Endodermal cell (in vitro differentiated cells): ENCODE data around the gene DCDC2. TPM values are rescaled to one million over a fixed set of nuclear protein-coding genes. Genes with fewer than 3 reads are reported as not detected.

Experiments used
- DNase-seq: peaks from one replicate; pipeline ENCODE4 v3.0.0-alpha.2; 2017
- H3K27ac ChIP-seq: 2 replicates; pipeline ENCODE4 v1.5.1; 2013; ENCODE audit warnings: mild to moderate bottlenecking, low read depth, low read length, moderate library complexity
- H3K27me3 ChIP-seq: 2 replicates; pipeline ENCODE4 v1.6.1; 2013; ENCODE audit warnings: mild to moderate bottlenecking, low read length, moderate library complexity; ENCODE audit not compliant: insufficient read depth, control insufficient read depth, poor library complexity, severe bottlenecking
- H3K36me3 ChIP-seq: 2 replicates; pipeline ENCODE4 v1.7.0; 2013; ENCODE audit warnings: mild to moderate bottlenecking, low read length, moderate library complexity; ENCODE audit not compliant: control insufficient read depth, insufficient read depth
- H3K4me1 ChIP-seq: one replicate; pipeline ENCODE4 v1.7.0; 2013; ENCODE audit warnings: low read length; ENCODE audit not compliant: control insufficient read depth, insufficient read depth
- H3K4me3 ChIP-seq: 2 replicates; pipeline ENCODE4 v1.5.1; 2013; ENCODE audit warnings: mild to moderate bottlenecking, low read length, moderate library complexity
- H3K9ac ChIP-seq: 2 replicates; pipeline ENCODE4 v1.6.1; 2013; ENCODE audit warnings: mild to moderate bottlenecking, low read length, moderate library complexity; ENCODE audit not compliant: poor library complexity, severe bottlenecking; ENCODE audit errors: extremely low read depth
- H3K9me3 ChIP-seq: 2 replicates; pipeline ENCODE4 v1.6.1; 2013; ENCODE audit warnings: mild to moderate bottlenecking, low read length, moderate library complexity; ENCODE audit not compliant: control insufficient read depth
- H3K27ac Mint-ChIP-seq: 2 replicates; pipeline ENCODE4 v1.8.0; 2020; ENCODE audit warnings: mixed read lengths
- H3K27me3 Mint-ChIP-seq: 2 replicates; pipeline ENCODE4 v1.8.0; 2021; ENCODE audit warnings: mild to moderate bottlenecking, mixed read lengths; ENCODE audit not compliant: insufficient read depth
- H3K36me3 Mint-ChIP-seq: 2 replicates; pipeline ENCODE4 v1.8.0; 2020; ENCODE audit warnings: low read depth, mixed read lengths
- H3K4me1 Mint-ChIP-seq: 2 replicates; pipeline ENCODE4 v1.8.0; 2020; ENCODE audit warnings: mixed read lengths
- H3K4me3 Mint-ChIP-seq: 2 replicates; pipeline ENCODE4 v1.8.0; 2020; ENCODE audit warnings: mild to moderate bottlenecking, moderate library complexity, mixed read lengths
- H3K9me3 Mint-ChIP-seq: 2 replicates; pipeline ENCODE4 v1.8.0; 2020; ENCODE audit warnings: mild to moderate bottlenecking, mixed read lengths
- WGBS, 2 experiments: methylation state at CpG; one replicate each; pipeline versions ENCODE4 v1.1.5 to v1.1.7; 2013; ENCODE audit warnings: missing lambda C conversion rate in 2 of 2, mixed read lengths in 1 of 2; ENCODE audit not compliant: insufficient coverage in 1 of 2, insufficient read length in 1 of 2; 5-methylcytosine and 5-hydroxymethylcytosine counted together
- total RNA-seq, 2 donors: library from RNA; stranded (reverse); fragmentation: NEBNext Ultra II Directional in 1 of 2; extraction: Animal tissue kit (Norgen Biotek cat#: 25700) in 1 of 2; gene quantifications; 2 replicates in 1 of 2; 3 replicates in 1 of 2; pipeline ENCODE4 v1.2.1, GENCODE V29; 2021
- TF ChIP-seq, protein P1 (sequence below): fragments of 200-600 bp; sonication (generic); conservative IDR thresholded peaks from 2 replicates; pipeline ENCODE4 v1.5.0; 2021; ENCODE audit warnings: antibody characterized with exemption, mild to moderate bottlenecking

The DCDC2 gene
- total RNA-seq, 2 donors from 2014 or later = 0.49 to 1.4 TPM

DNA sequence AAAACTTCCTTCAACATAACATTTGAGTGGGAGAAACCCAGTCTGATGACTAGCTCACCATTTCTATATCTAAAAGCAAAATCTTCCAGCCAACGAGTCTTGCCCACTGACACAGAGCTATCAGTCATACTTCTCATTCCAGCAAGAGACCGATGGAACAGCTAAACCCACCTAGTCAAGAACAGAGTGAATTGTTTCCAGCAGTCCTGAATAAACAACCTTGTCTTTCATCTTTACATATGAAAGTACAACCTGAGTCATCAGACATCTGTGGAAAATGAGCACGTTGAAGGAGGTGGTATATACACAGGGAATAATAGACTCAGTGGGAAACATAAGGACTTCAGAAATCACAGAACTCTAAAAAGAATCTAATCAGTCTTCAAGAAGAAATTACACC is 208.0 kb downstream of the DCDC2 start:
- H3K36me3 ChIP-seq = no peaks in the 10 kb centered on the region
- no peak overlapping the region for H3K27ac ChIP-seq
- Mint-ChIP-seq H3K36me3 (no peaks in the 10 kb centered on the region), H3K4me3 (no peak overlapping the region), H3K27ac (no peak overlapping the region), H3K9me3 (peaks cover 4% of the 10 kb centered on the region), H3K4me1 (peaks cover 12% of the 10 kb centered on the region), H3K27me3 (no peaks in the 10 kb centered on the region)
- H3K9me3 ChIP-seq = no peaks in the 10 kb centered on the region
- no peaks in the 10 kb centered on the region for H3K4me1 ChIP-seq
- WGBS, 2 experiments = 57 to 84% methylated on average over 1 to 3 of the region's 3 CpGs
- TF ChIP-seq, protein P1, sequence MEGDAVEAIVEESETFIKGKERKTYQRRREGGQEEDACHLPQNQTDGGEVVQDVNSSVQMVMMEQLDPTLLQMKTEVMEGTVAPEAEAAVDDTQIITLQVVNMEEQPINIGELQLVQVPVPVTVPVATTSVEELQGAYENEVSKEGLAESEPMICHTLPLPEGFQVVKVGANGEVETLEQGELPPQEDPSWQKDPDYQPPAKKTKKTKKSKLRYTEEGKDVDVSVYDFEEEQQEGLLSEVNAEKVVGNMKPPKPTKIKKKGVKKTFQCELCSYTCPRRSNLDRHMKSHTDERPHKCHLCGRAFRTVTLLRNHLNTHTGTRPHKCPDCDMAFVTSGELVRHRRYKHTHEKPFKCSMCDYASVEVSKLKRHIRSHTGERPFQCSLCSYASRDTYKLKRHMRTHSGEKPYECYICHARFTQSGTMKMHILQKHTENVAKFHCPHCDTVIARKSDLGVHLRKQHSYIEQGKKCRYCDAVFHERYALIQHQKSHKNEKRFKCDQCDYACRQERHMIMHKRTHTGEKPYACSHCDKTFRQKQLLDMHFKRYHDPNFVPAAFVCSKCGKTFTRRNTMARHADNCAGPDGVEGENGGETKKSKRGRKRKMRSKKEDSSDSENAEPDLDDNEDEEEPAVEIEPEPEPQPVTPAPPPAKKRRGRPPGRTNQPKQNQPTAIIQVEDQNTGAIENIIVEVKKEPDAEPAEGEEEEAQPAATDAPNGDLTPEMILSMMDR = no peak
- no peak overlapping the region for H3K4me3 ChIP-seq
- H3K9ac ChIP-seq = no peak overlapping the region
- H3K27me3 ChIP-seq = no peaks in the 10 kb centered on the region
- no peak for DNase-seq

DNA sequence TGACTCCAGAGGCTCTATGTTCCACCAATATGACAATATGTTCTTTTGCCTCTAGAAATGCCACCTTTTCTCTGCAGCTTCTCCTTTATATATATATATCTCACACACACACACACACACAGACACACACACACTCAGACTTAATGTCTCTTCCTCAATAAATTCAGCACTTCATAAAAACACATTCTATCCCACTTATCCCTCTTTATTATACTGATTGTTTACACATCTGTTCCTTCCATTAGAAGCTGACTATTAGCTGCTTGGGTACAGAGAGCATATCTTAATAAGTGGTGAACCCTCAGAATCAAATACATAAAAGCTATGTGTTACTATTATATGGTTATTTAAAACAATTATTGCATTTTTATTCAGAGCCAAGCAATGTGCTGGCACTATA is 208.6 kb downstream of the DCDC2 start:
- no peaks in the 10 kb centered on the region for H3K4me1 ChIP-seq
- no peak overlapping the region for H3K27ac ChIP-seq
- no peaks in the 10 kb centered on the region for H3K36me3 Mint-ChIP-seq
- no peak overlapping the region for H3K27ac Mint-ChIP-seq
- H3K9ac ChIP-seq = no peak overlapping the region
- H3K9me3 ChIP-seq = no peaks in the 10 kb centered on the region
- H3K27me3 ChIP-seq = no peaks in the 10 kb centered on the region
- no peak for DNase-seq
- TF ChIP-seq, protein P1 = no peak
- H3K9me3 Mint-ChIP-seq = peaks cover 4% of the 10 kb centered on the region
- H3K27me3 Mint-ChIP-seq = no peaks in the 10 kb centered on the region
- peaks cover 12% of the 10 kb centered on the region for H3K4me1 Mint-ChIP-seq
- H3K4me3 Mint-ChIP-seq = no peak overlapping the region
- H3K4me3 ChIP-seq = no peak overlapping the region
- H3K36me3 ChIP-seq = no peaks in the 10 kb centered on the region

DNA sequence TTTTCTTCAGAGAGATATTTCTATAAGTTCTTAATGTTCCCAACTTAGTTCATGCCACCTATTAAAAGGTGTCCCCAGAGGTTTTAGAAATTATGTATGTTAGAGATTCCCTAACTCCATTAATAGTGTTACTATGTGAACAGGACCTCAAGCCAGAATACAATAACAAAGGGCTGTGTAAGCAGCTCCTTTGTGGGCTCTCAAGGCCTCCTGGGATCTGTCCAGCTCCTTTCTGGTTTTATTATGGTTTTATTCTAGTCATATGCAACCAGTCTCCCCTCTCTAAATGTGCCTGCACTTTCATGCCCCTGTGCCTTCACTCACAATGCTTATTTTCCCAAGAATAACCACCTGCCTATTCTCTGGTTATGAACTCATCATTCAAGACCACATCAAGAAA is 209.2 kb downstream of the DCDC2 start:
- no peak overlapping the region for H3K27ac ChIP-seq
- TF ChIP-seq, protein P1 = no peak
- peaks cover 12% of the 10 kb centered on the region for H3K4me1 Mint-ChIP-seq
- H3K4me3 Mint-ChIP-seq = no peak overlapping the region
- H3K36me3 ChIP-seq = no peaks in the 10 kb centered on the region
- no peaks in the 10 kb centered on the region for H3K36me3 Mint-ChIP-seq
- no peaks in the 10 kb centered on the region for H3K27me3 Mint-ChIP-seq
- H3K27me3 ChIP-seq = no peaks in the 10 kb centered on the region
- no peak for DNase-seq
- H3K4me3 ChIP-seq = no peak overlapping the region
- no peak overlapping the region for H3K27ac Mint-ChIP-seq
- peaks cover 4% of the 10 kb centered on the region for H3K9me3 Mint-ChIP-seq
- no peak overlapping the region for H3K9ac ChIP-seq
- no peaks in the 10 kb centered on the region for H3K4me1 ChIP-seq
- no peaks in the 10 kb centered on the region for H3K9me3 ChIP-seq
